GM13976 (cell line): ENCODE data around the gene WDR55.
A peak's percentile ranks its signal among the peaks of the same experiment; 100 is the strongest.

Experiments used
- DNase-seq: peaks from one replicate; pipeline ENCODE4 v3.0.0; 2012; ENCODE audit warnings: low spot score
- CTCF ChIP-seq: IDR thresholded peaks from 2 replicates; pipeline ENCODE4 v1.5.1; 2012; ENCODE audit warnings: borderline replicate concordance, mild to moderate bottlenecking; ENCODE audit not compliant: insufficient read depth; ENCODE audit errors: extremely low read depth, missing control alignments, control extremely low read depth
- in situ Hi-C: fragments of 300-500 bp; cut with MboI; formaldehyde crosslinking; loops from one replicate; pipeline ENCODE4 v1.12.0; 2022; ENCODE audit warnings: low sequenced_read_pairs, mixed read lengths, inconsistent platforms; ENCODE audit not compliant: unreplicated experiment

WDR55 gene

DNA sequence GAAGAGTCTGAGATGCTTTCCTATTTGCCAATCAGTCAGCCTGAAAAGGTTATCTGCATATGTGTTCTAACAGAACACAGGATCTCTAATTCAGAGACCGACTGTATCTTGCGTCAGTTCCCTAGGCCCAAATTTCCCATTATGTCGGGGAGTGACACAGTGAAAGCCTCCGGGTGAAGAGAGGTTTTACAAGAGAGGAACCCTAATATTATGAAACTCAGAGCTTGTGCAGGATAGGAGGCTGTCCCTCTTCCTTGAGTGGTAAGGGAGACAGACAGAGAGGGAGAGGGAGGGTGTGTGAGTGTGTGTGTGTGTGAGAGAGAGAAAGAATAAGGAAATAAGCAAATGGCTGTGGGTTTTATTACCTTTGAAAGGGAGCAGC lies 33.7 kb upstream of the WDR55 start:
- no peak for DNase-seq
- TF ChIP-seq CTCF = no peak
- in situ Hi-C loops = loop anchor here (5.0 kb wide), 1 partner anchor 264 kb away; no protein-coding TSS in a partner anchor

DNA sequence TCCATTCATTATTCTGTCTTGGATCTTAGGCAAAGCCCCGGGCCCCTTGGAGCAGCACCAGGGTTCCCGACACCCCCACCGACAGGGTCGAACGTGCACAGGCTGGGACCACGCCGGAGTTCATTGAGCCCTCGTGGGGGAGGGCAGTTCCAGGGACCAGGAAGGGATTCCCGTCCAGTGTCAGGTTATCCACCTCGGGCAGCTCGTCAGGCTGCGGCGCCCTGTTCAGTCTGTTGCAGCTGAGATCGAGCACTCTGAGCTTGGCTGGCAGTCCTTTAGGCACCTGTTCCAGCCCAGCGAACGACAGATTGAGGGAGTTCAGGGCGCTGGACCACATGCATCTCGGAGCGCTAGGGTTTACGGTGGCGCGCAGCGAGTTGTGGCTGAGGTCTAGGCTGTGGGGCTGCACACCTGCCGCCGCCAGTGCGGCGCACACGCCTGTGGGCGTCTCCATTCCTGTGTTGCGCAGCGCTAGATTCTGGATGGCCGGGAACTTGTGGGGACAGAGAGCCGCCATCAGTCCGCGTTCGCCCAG lies 32.8 kb upstream of the WDR55 start:
- in situ Hi-C loops = loop anchor here (5.0 kb wide), 1 partner anchor 265 kb away; no protein-coding TSS in a partner anchor
- TF ChIP-seq CTCF = no peak
- peak; percentile 48 for DNase-seq

GRCh38 chr5:140632366-140633020 lies 32.2 kb upstream of the WDR55 start:
- DNase-seq = peak; percentile 68
- TF ChIP-seq CTCF = no peak
- in situ Hi-C loops = loop anchor here (5.0 kb wide), 1 partner anchor 265 kb away; no protein-coding TSS in a partner anchor

DNA sequence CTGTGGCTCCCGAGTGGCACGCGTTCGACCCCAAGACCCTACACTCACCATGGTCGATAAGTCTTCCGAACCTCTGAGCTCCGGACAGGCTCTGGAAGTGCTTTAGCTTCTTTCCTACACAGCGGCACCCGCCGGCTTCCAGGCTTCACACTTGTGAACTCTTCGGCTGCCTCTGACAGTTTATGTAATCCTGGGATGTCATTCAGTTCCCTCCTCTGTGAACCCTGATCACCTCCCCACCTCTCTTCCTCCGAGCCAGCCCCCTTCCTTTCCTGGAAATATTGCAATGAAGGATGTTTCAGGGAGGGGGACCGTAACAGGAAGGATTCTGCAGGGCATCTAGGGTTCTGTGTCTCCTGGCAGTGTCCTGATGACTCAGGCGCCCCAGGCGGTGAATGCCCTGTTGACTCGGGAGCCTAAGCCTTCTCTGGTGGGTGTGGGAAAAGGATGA lies 31.7 kb upstream of the WDR55 start, which contains the start of gene CD14:
Gene CD14 (minus strand): TSS at position 155 of the 451 bp plus-strand sequence. CDS start 104 bp downstream, at position 51.
- in situ Hi-C loops = loop anchor here (5.0 kb wide), 1 partner anchor 266 kb away; no protein-coding TSS in a partner anchor
- DNase-seq = no peak
- TF ChIP-seq CTCF = no peak

DNA sequence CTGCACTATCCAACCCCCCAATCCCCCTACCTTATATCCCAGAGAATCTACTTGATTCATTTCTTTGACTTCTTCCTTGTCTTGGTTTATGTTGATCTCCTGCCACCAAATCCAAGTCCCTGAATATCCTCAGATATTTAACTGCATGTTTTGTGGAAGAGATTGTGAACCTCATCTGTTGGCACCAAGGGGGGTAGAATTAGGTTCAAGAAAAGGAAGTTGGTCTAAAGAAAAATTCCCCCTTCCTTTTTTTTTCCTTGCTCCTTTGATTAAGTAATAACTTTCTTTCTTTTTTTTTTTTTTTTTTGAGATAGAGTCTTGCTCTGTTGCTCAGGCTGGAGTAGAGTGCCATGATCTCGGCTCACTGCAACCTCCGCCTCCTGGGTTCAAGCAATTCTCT lies 31.2 kb upstream of the WDR55 start:
- no peak for DNase-seq
- in situ Hi-C loops = loop anchor here (5.0 kb wide), 1 partner anchor 266 kb away; no protein-coding TSS in a partner anchor
- no peak for TF ChIP-seq CTCF

GRCh38 chr5:140634103-140634502 lies 30.6 kb upstream of the WDR55 start:
- in situ Hi-C loops = loop anchor here (5.0 kb wide), 1 partner anchor 267 kb away; no protein-coding TSS in a partner anchor

More at GRCh38 chr5:140634103-140634502, 30.6 kb upstream of the WDR55 start:
- TF ChIP-seq CTCF = no peak
- no peak for DNase-seq
